Measurements from ENCODE around the gene MT4.

- TF ChIP-seq ELF1 (IDR thresholded peaks at IDR 0.05): no peak
- TF ChIP-seq CTCF (IDR thresholded peaks at IDR 0.05): no peak
- TF ChIP-seq ZBTB33 (IDR thresholded peaks at IDR 0.05; ENCODE audit: borderline replicate concordance, low read depth): no peak
- TF ChIP-seq RFX5 (IDR thresholded peaks at IDR 0.05; ENCODE audit: low read length): no peak
- TF ChIP-seq YY1 (IDR thresholded peaks at IDR 0.05; ENCODE audit: low read depth): no peak
- TF ChIP-seq POLR2AphosphoS5 (IDR thresholded peaks at IDR 0.05; ENCODE audit: low read depth, low read length): no peak
- no peak for TF ChIP-seq RAD21 (IDR thresholded peaks at IDR 0.05; ENCODE audit: low read length)
- TF ChIP-seq JUND (IDR thresholded peaks at IDR 0.05): no peak; the same call in 1 of the 2 replicates
- TF ChIP-seq REST (IDR thresholded peaks at IDR 0.05; ENCODE audit: low read depth, low read length): no peak
- TF ChIP-seq, protein P1, sequence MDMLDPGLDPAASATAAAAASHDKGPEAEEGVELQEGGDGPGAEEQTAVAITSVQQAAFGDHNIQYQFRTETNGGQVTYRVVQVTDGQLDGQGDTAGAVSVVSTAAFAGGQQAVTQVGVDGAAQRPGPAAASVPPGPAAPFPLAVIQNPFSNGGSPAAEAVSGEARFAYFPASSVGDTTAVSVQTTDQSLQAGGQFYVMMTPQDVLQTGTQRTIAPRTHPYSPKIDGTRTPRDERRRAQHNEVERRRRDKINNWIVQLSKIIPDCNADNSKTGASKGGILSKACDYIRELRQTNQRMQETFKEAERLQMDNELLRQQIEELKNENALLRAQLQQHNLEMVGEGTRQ (IDR thresholded peaks at IDR 0.05; ENCODE audit: borderline replicate concordance, low read depth, low read length): no peak
- peak in 1 of 2 experiments; percentile 53; a peak in 1 of 4 replicates for TF ChIP-seq EP300 (IDR thresholded peaks at IDR 0.05; ENCODE audit: borderline replicate concordance in 1 of 2, low read depth in 1 of 2, low read length in 1 of 2)
- no peak for TF ChIP-seq EZH2phosphoT487 (IDR thresholded peaks at IDR 0.05; ENCODE audit: borderline replicate concordance, low read depth)
Observed at GRCh38 chr16:56558024-56558747, 6.7 kb upstream of the MT4 start.
